CD4-positive, alpha-beta T cell treated with Interleukin-4 for 1 hour (primary cell): Measurements from ENCODE around the gene YIPF1.
"Not testable (repeated sequence)": the region's sequence is repeated elsewhere in the genome, so short reads cannot be mapped to it uniquely, and the experiment has no call there.

Experiments
- DNase-seq, 2 donors: peaks; one replicate each; pipeline ENCODE4 v3.0.0-alpha.2; 2020 to 2022

YIPF1 gene

DNA sequence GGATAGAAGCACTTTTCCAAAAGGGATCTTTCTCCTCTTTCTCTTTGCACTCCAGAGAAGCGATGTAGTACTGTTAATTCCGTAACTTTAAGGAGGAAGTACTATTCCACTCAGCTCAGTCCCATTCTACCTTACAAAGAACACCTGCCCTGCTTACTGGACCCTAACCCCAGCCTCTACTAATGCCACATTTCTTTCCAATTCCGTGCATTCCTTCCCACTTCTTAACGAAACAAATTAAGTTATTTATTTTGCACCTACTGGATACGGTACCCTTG lies 52.0 kb downstream of the YIPF1 start:
- no peak for DNase-seq

DNA sequence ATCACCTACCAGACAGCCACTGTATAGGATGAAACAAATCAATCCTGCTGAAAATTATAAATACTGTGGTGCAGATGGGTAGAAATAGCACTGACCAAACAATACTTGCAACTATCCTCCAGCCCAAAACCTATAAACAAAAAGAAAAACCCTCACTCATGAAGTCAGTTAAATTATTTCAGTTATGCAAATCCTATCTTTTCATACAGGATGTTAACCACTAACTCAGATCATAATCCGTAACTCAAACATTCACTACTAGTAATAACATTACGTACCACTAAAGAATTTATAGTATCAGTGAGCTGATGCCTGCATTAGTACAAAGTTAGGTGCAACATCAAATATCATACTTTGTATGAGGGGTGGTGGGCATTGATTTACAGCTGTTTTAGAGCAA lies 54.1 kb downstream of the YIPF1 start:
- no peak for DNase-seq

DNA sequence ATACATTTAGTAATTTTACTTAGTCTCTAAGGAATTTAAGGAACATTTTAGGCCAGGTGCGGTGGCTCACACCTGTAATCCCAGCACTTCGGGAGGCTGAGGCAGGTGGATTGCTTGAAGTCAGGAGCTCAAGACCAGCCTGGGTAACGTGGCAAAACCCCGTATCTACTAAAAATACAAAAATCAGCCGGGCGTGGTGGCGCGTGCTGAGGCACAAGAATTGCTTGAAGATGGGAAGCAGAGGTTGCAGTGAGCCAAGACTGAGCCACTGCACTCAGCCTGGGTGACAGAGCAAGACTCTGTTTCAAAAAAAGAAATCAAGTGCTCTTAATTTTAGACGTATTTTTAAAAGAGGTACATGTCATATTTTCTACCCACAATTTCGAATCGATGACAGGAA lies 54.8 kb downstream of the YIPF1 start:
- DNase-seq: no peak

DNA sequence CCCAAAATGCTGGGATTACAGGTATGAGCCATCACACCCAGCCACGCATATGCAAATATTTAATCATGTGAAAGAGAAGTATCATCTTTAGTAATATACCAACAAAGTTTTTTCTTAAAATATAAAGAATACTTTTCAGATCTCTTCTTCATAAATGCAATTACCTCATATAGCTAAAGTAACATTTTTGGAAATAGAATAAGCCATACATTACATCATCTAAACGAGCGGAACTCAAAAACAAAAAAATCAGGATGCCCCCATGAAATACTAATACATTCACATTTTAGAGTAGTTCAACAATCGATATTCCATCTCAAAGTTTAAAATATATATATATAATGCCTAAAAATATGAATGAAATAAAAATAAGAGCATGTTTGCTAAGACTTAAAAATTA lies 56.2 kb downstream of the YIPF1 start:
- DNase-seq: no peak

DNA sequence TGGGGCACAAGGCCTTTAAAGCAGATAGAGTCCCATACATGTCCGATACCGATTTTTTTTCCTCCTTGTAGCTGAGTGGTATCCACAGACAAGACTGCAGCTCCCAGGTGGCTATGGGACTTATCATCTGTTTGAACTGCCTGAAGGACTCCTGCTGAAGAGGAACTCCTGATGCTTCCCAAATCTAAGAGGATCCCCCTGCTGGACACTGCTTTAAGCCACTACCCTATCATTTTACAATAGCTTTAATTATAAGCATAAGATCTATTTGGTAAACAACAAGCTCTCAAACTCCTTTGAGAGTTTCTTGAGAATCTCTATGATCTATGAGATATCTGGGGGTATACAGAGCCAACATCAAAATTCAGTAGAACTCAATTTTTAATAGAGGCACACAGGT lies 63.2 kb downstream of the YIPF1 start:
- no peak for DNase-seq

DNA sequence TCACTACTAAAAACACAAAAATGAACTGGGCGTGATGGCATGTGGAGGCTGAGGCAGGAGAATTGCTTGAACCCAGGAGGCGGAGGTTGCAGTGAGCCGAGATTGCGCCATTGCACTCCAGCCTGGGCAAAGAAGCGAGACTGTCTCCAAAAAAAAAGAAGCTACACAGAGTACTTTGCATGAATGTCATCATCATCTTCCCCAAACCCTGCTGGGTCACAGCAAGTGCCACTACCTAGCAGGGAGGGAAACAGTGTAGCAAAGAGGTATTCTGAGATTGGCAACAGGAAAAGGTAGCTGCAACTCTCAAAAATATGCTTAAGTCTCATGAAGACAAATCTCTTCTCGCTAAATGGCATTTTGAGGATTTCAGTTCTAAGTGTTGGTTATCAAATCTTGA lies 64.3 kb downstream of the YIPF1 start:
- DNase-seq: no peak

DNA sequence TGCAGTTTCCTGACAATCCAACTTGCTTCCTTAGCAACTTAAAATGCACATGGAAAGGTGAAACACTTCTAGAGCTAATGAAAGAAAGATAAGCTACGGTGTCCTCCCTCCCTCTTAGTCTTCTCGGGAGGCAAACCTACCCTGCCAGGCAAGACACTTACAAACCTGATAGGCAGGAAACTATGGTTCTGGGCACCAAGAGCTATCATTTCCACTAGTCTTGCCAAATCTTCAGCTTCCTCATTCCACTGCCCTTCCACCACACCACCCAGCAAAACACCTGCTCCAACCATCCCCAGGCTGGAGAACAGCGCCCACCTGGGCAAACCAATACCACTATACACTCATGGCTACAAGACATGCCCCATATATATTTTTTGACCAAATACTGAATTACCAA lies 66.7 kb downstream of the YIPF1 start:
- DNase-seq: no peak

DNA sequence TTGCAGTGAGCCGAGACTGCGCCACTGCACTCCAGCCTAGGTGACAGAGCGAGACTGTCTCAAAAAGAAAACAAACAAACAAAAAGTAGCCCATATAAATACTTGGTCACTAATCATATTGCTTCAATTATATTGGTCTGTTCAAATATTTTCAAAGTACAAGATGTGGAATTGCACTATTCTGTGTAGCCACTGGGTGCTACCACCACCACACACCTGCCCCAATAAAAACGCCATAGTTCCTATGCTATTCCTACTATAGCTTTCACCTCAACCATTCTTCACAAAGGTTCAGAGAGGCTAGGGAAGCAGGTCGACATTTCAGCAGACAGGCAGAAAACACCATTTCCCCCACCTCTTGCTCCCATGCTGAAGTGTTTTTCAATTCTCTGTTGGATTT lies 68.2 kb downstream of the YIPF1 start:
- no peak for DNase-seq

DNA sequence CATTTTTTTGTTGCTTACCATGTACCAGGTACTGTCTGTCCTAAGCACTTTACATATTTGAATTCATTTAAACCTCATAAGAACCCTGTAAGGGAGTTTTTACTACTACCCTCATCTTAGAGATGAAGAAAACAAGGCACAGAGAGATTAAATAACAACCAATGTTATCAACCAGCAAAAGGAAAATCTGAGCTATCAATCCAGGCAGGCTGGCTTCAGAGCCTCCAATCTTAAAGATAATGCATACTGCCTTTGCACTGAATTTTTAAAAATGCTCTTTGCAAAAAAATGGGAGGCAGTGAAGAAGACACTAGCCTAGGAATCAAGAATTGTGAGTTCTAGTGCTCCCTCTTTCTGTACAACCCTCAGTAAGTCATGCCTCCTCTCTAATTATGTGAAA lies 70.2 kb downstream of the YIPF1 start:
- DNase-seq: no peak

DNA sequence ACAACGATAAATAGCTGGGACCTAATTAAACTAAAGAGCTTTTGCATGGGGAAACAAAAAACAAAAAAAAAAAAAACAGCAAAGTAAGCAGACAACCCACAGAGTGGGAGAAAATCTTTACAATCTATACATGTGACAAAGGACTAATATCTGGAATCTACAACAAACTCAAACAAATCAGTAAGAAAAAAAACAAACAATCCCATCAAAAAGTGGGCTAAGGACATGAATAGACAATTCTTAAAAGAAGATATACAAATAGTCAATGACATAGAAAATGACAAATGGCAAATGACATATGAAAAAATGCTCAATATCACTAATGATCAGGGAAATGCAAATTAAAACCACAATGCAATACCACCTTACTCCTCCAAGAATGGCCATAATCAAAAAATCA lies 73.0 kb downstream of the YIPF1 start:
- DNase-seq: not testable (repeated sequence)

DNA sequence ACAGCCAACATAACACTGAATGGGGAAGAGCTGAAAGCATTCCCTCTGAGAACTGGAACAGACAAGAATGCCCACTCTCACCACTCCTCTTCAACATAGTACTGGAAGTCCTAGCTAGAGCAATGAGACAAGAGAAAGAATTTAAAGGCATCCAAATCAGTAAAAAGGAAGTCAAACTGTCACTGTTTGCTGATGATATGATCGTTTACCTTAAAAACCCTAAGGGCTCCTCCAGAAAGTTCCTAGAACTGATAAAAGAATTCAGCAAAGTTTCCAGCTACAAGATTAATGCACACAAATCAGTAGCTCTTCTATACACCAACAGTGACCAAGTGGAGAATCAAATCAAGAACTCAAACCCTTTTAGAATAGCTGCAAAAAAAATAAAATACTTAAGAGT lies 74.1 kb downstream of the YIPF1 start:
- not testable (repeated sequence) for DNase-seq

DNA sequence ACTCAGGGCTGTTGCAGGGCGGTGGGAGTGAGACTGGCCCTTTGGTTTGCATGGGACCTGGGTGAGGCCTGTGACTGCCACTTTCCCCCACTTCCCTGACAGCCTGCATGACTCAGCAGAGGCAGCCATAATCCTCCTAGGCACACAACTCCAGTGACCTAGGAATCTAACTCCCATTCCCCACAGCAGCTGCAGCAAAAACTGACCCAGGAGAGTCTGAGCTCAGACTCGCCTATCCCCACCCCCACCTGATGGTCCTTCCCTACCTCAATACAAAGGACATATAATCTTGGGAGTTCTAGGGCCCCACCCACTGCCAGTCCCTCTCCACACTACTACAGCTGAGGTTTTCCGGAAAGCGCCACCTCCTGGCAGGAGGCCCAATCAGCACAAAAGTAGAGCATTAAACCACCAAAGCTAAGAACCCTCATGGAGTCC lies 78.2 kb downstream of the YIPF1 start:
- no peak for DNase-seq

DNA sequence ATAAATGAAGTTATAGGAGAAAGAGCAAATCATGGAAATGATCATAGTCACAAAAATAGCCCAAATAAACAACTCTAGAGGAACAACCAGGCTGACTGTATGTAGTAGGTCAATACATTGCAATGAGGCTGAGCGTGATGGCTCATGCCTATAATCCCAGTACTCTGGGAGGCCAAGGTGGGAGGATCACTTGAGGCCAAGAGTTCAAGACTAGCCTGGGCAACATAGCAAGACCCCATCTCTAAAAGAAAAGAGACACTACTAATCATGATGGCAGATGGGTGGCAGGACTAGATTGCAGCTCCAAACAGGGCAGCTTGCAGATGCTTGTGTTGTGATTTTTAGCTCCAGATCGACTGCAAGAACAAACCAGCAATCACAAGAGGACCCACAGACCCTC lies 79.1 kb downstream of the YIPF1 start:
- DNase-seq: no peak

DNA sequence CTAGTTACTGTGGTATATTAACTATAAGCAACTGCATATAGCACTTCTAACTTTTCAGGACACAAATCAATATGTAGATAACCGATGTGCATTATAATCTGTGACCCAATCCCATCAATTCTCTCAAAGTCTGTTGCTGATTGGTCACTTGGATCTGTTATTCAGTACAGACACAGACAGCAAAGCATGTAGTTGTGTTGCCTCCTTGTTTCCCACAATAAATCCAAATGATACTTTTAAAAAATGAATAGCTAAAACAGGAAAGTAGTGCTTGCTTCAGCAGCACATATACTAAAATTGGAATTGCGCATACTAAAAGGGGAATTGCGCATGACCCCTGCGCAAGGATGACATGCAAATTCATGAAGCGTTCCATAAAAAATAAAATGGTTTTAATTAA lies 79.6 kb downstream of the YIPF1 start:
- no peak for DNase-seq

DNA sequence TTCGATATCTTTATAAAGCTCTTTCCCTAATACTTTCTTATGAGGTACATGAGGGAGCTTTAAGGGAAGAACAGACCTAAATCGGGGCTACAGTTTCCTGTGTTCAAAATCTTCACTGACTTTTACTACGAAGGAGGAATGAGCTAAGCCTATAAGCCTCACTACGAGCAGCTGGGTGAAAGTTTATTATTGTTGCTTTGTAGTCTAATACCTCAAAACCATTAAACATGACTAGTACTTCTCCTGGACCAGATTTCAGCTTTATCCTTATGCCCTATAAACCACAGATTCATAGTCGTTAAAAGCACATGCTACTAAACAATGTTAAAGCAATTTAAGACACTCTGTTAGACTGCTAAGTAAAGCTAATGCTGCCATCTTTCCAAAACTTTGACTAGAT lies 81.7 kb downstream of the YIPF1 start:
- DNase-seq: no peak

DNA sequence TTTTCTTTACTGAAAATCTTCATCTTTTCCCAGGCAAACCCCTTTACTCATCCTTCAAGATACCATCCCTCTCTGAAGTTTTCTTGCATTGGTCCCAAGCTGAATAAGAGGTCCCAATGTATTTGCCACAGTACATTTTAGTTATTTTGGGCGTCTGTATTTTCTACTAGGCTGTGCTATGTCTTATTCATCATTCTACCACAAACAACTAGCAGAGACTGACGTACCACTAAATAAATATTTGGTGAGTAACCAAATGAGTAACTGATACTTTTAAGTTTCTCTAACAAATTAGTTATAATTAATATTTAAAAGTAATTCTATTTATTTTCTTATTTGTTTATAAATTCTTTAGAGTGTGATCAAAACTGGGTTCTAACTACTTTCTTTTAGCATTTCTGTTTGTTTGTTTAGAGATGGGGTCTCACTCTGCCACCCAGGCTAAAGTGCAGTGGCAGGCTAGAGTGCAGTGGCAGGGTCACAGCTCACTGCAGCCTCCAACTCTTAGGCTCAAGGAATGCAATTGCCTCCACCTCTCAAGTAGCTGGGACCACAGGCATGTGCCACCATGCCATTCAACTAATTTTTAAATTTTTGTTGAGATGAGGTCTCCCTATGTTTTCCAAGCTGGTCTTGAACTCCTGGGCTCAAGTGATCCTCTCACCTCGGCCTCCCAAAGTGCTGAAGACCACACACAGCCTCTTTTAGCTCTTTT lies 84.6 kb downstream of the YIPF1 start:
- DNase-seq: no peak

DNA sequence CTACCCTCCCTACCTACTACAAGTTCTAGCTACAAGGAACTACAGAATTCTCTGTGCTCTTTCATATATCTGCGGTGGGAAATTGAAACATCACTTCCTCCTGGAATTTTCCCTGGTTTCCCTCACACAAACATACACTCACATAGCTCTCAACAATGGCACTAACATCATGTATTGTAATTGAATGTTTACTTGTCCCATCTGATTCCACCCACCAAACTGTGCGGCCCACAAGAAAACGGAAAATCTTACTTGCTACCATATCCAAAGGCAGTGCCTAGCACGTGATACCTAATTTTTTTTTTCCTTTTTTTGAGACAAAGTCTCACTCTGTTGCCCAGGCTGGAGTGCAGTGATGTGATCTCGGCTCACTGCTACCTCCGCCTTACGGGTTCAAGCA lies 85.4 kb downstream of the YIPF1 start:
- no peak for DNase-seq
